K562 (cell line): Measurements from ENCODE around the gene NSMF. TPM values are rescaled to one million over a fixed set of nuclear protein-coding genes. Genes with fewer than 3 reads are reported as not detected.

Experiments
- ATAC-seq: fragments of 200-7000 bp; cut with Tn5 transposase; 3 replicates; pipeline ENCODE4 v1.9.1; 2020; ENCODE audit warnings: moderate library complexity
- BruUV-seq: library from RNA; stranded (reverse); fragments of 400-500 nt; replicated peaks from 2 replicates; lab custom pipeline; 2021; lab: Mats Ljungman, UMichigan
- CTCF ChIA-PET: fragments of 300-600 bp; formaldehyde crosslinking; extraction: SDS; loops from one replicate; lab custom pipeline; 2021; ENCODE audit warnings: low intra/inter-chr PET ratio; lab: Yijun Ruan, JAX
- POLR2A ChIA-PET: fragments of 300-600, 350-650 bp; sonication (Branson Sonifier 250); formaldehyde crosslinking; extraction: SDS; loops from one replicate; lab custom pipeline; 2021; ENCODE audit warnings: antibody characterized with exemption, inconsistent platforms; lab: Yijun Ruan, JAX
- DNase-seq, 4 experiments: peaks; one replicate each; pipeline versions ENCODE4 v3.0.0 to v3.0.0-alpha.2; 2011 to 2018; ENCODE audit warnings: low spot score in 3 of 4, mixed read lengths in 3 of 4; ENCODE audit errors: extremely low read depth in 1 of 4
- FAIRE-seq: peaks from 2 replicates; lab custom pipeline; 2011; peaks lifted over from hg19 to GRCh38; lab: Jason Lieb, UNC
- H2AFZ ChIP-seq: 2 replicates; pipeline ENCODE4 v1.6.0; 2011; ENCODE audit warnings: low read depth, low read length, control low read depth, inconsistent platforms
- H3K27ac ChIP-seq: fragments of 200-600 bp; 3 replicates; pipeline ENCODE4 v1.8.0; 2011; ENCODE audit warnings: low read depth, mild to moderate bottlenecking, control low read depth, inconsistent platforms, low read length, moderate library complexity, mixed read lengths; ENCODE audit errors: extremely low read depth
- H3K27me3 ChIP-seq, 2 experiments: fragments of 300-600 bp in 1 of 2; 2 replicates in 1 of 2; 3 replicates in 1 of 2; pipeline versions ENCODE4 v1.6.0 to v1.8.0; 2011; ENCODE audit warnings: inconsistent platforms in 2 of 2, low read length in 2 of 2, mild to moderate bottlenecking in 1 of 2, mixed read lengths in 1 of 2, moderate library complexity in 1 of 2; ENCODE audit not compliant: control insufficient read depth in 2 of 2, insufficient read depth in 2 of 2
- H3K36me3 ChIP-seq: fragments of 300-600 bp; 3 replicates; pipeline ENCODE4 v1.8.0; 2011; ENCODE audit warnings: mild to moderate bottlenecking, low read length, inconsistent platforms; ENCODE audit not compliant: control insufficient read depth, insufficient read depth
- H3K4me1 ChIP-seq, 2 experiments: fragments of 200-600 bp in 1 of 2; replicated peaks in 1 of 2; 2 replicates in 1 of 2; 3 replicates in 1 of 2; pipeline versions ENCODE4 v1.5.1 to v1.8.0; 2011; ENCODE audit warnings: inconsistent platforms in 2 of 2, low read length in 2 of 2, mild to moderate bottlenecking in 1 of 2, mixed read lengths in 1 of 2, moderate library complexity in 1 of 2; ENCODE audit not compliant: control insufficient read depth in 2 of 2, insufficient read depth in 2 of 2
- H3K4me2 ChIP-seq: 2 replicates; pipeline ENCODE4 v1.6.1; 2011; ENCODE audit warnings: low read length, control low read depth, inconsistent platforms, mixed read lengths; ENCODE audit not compliant: insufficient read depth
- H3K4me3 ChIP-seq: fragments of 200-600 bp; sonication (generic), shearing (Covaris generic); 2 replicates; pipeline ENCODE4 v1.5.1; 2016; ENCODE audit warnings: control low read depth, inconsistent platforms
- H3K79me2 ChIP-seq: fragments of 200-600 bp; 3 replicates; pipeline ENCODE4 v1.8.0; 2011; ENCODE audit warnings: low read length, inconsistent platforms; ENCODE audit not compliant: control insufficient read depth, insufficient read depth
- H3K9ac ChIP-seq, 2 experiments: 2 replicates each; pipeline versions ENCODE4 v1.6.0 to v1.6.1; 2011; ENCODE audit warnings: low read depth in 2 of 2, low read length in 2 of 2, control low read depth in 1 of 2, inconsistent platforms in 1 of 2, mild to moderate bottlenecking in 1 of 2, mixed read lengths in 1 of 2; ENCODE audit not compliant: insufficient read depth in 1 of 2
- H3K9me1 ChIP-seq: one replicate; pipeline ENCODE4 v1.6.0; 2011; ENCODE audit warnings: inconsistent platforms, mild to moderate bottlenecking, low read length, moderate library complexity; ENCODE audit not compliant: control insufficient read depth, insufficient read depth
- H3K9me3 ChIP-seq: replicated peaks from 2 replicates; pipeline ENCODE4 v1.5.1; 2011; ENCODE audit warnings: low read depth, low read length, inconsistent platforms; ENCODE audit not compliant: control insufficient read depth, insufficient read depth
- H4K20me1 ChIP-seq: replicated peaks from 2 replicates; pipeline ENCODE4 v1.6.1; 2011; ENCODE audit warnings: low read length, inconsistent platforms, mixed read lengths; ENCODE audit not compliant: control insufficient read depth, insufficient read depth
- ARID1B ChIP-seq: fragments of 450-650 bp; IDR thresholded peaks from 2 replicates; pipeline ENCODE4 v1.6.1; 2016; ENCODE audit warnings: antibody characterized with exemption, mild to moderate bottlenecking, inconsistent platforms
- CREBBP ChIP-seq: IDR thresholded peaks from one replicate; pipeline ENCODE4 v1.6.1; 2012; ENCODE audit warnings: low read depth, mild to moderate bottlenecking, control low read depth, inconsistent platforms, low read length
- RAD21 ChIP-seq, 2 experiments: fragments of 250-450 bp in 1 of 2; fragments of 450-650 bp in 1 of 2; sonication (Bioruptor Pico) in 1 of 2; formaldehyde crosslinking in 1 of 2; IDR thresholded peaks in 1 of 2; conservative IDR thresholded peaks in 1 of 2; 2 replicates each; pipeline versions ENCODE4 v1.4.0 to v1.8.0; 2020 to 2022; ENCODE audit warnings: mild to moderate bottlenecking in 2 of 2, moderate library complexity in 1 of 2
- ZNF174 ChIP-seq: fragments of 250-450 bp; sonication (Bioruptor Pico); IDR thresholded peaks from 2 replicates; pipeline ENCODE4 v1.4.0; 2020; ENCODE audit warnings: mild to moderate bottlenecking
- ZNF232 ChIP-seq: sonication (generic); formaldehyde crosslinking; IDR thresholded peaks from 2 replicates; pipeline ENCODE4 v1.8.0; 2022; ENCODE audit warnings: mild to moderate bottlenecking, missing genetic modification reagents
- WGBS: fragments of 100-300 bp; shearing (Covaris generic); methylation state at CpG from one replicate; pipeline ENCODE4 v1.1.6; 2016; ENCODE audit warnings: low coverage, mixed read lengths; ENCODE audit not compliant: insufficient coverage; ENCODE audit errors: missing lambda C conversion rate; 5-methylcytosine and 5-hydroxymethylcytosine counted together
- in situ Hi-C: fragments of 300-500 bp; cut with MboI; formaldehyde crosslinking; loops from 4 replicates; pipeline ENCODE4 v1.15.0; 2018; ENCODE audit warnings: inconsistent platforms, mixed read lengths
- intact Hi-C: fragments of 100-400 bp; cut with micrococcal nuclease; formaldehyde crosslinking; loops from 2 replicates; pipeline ENCODE4 v1.14.2; 2022
- polyA plus RNA-seq, 8 experiments: library from polyadenylated mRNA; depleted of rRNA in 4 of 8; stranded (reverse) in 5 of 8; unstranded in 3 of 8; fragments of >200 nt; fragmentation: Nextera tagmentation in 2 of 8; fragmentation: Illumina TruSeq in 1 of 8; extraction: Ambion mirVana in 2 of 8; extraction: Trizol in 1 of 8; gene quantifications; 2 replicates each; pipeline versions ENCODE4 v1.2.1 to v1.2.3, GENCODE V29; 2011 to 2014; ENCODE audit warnings: inconsistent platforms in 1 of 8, missing spikeins in 1 of 8
- total RNA-seq, 7 experiments: library from RNA; depleted of rRNA in 6 of 7; stranded (reverse); fragments of >200 nt in 6 of 7; fragmentation: Illumina TruSeq in 2 of 7; extraction: Trizol in 2 of 7; gene quantifications; 2 replicates each; pipeline versions ENCODE4 v1.2.1 to v1.2.3, GENCODE V29; 2011 to 2021; ENCODE audit warnings: low replicate concordance in 1 of 7
- TF ChIP-seq, protein P1 (sequence below), 3 experiments: fragments of 200-800 bp in 1 of 3; sonication (Bioruptor generic) in 1 of 3; sonication (generic) in 1 of 3; formaldehyde crosslinking in 1 of 3; IDR thresholded peaks; 2 replicates each; pipeline versions ENCODE4 v1.6.1 to v1.8.0; 2016 to 2022; ENCODE audit warnings: mild to moderate bottlenecking in 2 of 3, missing compliant biosample characterization in 2 of 3, missing genetic modification characterization in 2 of 3, missing genetic modification reagents in 1 of 3
- TF ChIP-seq, protein P2 (sequence below), 3 experiments: IDR thresholded peaks in 2 of 3; conservative IDR thresholded peaks in 1 of 3; 2 replicates each; pipeline ENCODE4 v1.5.1; 2011 to 2012; ENCODE audit warnings: low read length in 3 of 3, mild to moderate bottlenecking in 3 of 3, control low read depth in 2 of 3, improper control_type of control experiment in 1 of 3, inconsistent platforms in 1 of 3, low read depth in 1 of 3, mixed read lengths in 1 of 3, moderate library complexity in 1 of 3; ENCODE audit not compliant: insufficient read depth in 2 of 3

NSMF gene
- total and polyA plus RNA-seq, 9 of the 15 experiments (the other 6 are each of a cell fraction or from before 2014, with no cell fraction given): 0.20 to 82.7 (median 29.3) TPM

- TF ChIP-seq, protein P1, sequence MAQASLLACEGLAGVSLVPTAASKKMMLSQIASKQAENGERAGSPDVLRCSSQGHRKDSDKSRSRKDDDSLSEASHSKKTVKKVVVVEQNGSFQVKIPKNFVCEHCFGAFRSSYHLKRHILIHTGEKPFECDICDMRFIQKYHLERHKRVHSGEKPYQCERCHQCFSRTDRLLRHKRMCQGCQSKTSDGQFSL (CRISPR knock-in tag; IDR thresholded peaks at IDR 0.05): peak; percentile 49; the same call in 1 of the 2 replicates
- TF ChIP-seq, protein P1 (tag; IDR thresholded peaks at IDR 0.05): no peak
- TF ChIP-seq ARID1B: 0 out of 2 replicates have a peak, but pooled peaks have one; percentile 31
Observed at GRCh38 chr9:137445275-137445807, 13.8 kb downstream of the NSMF start (continued).

DNA sequence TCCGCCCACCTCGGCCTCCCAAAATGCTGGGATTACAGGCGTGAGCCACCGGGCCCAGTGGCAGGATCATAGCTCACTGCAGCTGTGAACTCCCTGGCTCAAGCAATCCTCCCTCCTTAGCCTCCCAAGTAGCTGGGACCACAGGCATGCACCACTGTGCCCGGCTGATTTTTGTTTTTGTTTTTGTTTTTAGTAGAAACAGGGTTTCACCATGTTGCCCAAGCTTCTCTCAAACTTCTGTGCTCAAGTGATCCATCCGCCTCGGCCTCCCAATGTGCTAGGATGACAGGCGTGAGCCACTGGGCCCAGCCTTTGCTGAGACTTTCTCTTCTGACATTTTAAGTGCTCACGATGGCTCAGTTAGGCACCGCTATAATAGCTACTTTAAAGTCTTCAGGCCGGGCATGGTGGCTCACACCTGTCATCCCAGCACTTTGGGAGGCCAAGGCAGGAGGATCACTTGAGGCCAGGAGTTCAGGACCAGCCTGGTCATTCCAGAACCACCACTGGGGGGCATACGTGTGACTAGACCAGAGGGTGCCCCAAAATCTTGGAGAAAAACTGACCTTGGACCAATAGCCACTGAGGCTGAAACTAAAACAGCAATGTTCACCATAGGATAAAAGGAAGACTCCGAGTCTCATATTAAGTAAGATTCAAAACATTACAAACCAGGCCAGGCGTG, 14.9 kb downstream of the NSMF start:
- no TSS peak for BruUV-seq
- TF ChIP-seq CREBBP: no peak
- no peak for TF ChIP-seq ZNF232 (CRISPR knock-in tag)
- TF ChIP-seq ZNF174 (CRISPR knock-in tag): no peak
- TF ChIP-seq, protein P2, sequence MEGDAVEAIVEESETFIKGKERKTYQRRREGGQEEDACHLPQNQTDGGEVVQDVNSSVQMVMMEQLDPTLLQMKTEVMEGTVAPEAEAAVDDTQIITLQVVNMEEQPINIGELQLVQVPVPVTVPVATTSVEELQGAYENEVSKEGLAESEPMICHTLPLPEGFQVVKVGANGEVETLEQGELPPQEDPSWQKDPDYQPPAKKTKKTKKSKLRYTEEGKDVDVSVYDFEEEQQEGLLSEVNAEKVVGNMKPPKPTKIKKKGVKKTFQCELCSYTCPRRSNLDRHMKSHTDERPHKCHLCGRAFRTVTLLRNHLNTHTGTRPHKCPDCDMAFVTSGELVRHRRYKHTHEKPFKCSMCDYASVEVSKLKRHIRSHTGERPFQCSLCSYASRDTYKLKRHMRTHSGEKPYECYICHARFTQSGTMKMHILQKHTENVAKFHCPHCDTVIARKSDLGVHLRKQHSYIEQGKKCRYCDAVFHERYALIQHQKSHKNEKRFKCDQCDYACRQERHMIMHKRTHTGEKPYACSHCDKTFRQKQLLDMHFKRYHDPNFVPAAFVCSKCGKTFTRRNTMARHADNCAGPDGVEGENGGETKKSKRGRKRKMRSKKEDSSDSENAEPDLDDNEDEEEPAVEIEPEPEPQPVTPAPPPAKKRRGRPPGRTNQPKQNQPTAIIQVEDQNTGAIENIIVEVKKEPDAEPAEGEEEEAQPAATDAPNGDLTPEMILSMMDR (IDR thresholded peaks at IDR 0.05 in 2 of 3, conservative IDR thresholded peaks at IDR 0.05 in 1 of 3; ENCODE audit: insufficient read depth in 2 of 3, low read depth in 1 of 3, low read length in 3 of 3): peak; percentile 19 to 34 (median 19); a peak in 3 of 6 replicates
- peak in 1 of 2 experiments; percentile 21; a peak in 1 of 4 replicates for TF ChIP-seq RAD21 (CRISPR knock-in tag; conservative IDR thresholded peaks at IDR 0.05 in 1 of 2, IDR thresholded peaks at IDR 0.05 in 1 of 2)
- TF ChIP-seq, all 486 proteins: peak for 2
- Histone ChIP-seq H3K27ac (no peak overlapping the region), H3K4me3 (no peak overlapping the region), H3K36me3 (peaks cover 8% of the 10 kb centered on the region; the same call in 1 of the 3 replicates), H3K79me2 (no peaks in the 10 kb centered on the region), H3K9me3 (no peaks in the 10 kb centered on the region), H3K4me1 (peaks cover 8 to 45% of the 10 kb centered on the region in 2 experiments; a peak in 4 of 5 replicates), H3K9me1 (no peaks in the 10 kb centered on the region), H3K27me3 (no peaks in the 10 kb centered on the region), H3K9ac (no peak overlapping the region), H3K4me2 (no peak overlapping the region), H2AFZ (no peak overlapping the region), H4K20me1 (no peaks in the 10 kb centered on the region)
- intact Hi-C loops: loop anchor here (10.0 kb wide), 1 partner anchor 91 kb away; no protein-coding TSS in a partner anchor
- 65% methylated on average over 14 of the region's 14 CpGs for WGBS
- FAIRE-seq (no peak), ATAC-seq (no peak), DNase-seq (no peak)
- CTCF ChIA-PET: interaction anchor here (0.7 to 0.8 kb wide), 2 partner anchors 135 to 167 kb away, joined by 3 to 4 read pairs; partner anchors contain the start of gene TOR4A
- POLR2A ChIA-PET: interaction anchor here (0.6 to 1.6 kb wide), 3 partner anchors 9 to 171 kb away, joined by 3 to 4 read pairs (median 4); no protein-coding TSS in a partner anchor
- in situ Hi-C loops: no loop called here
